Heart right ventricle (tissue), 16 donors: Measurements from ENCODE around the gene ARL15. TPM values are rescaled to one million over a fixed set of nuclear protein-coding genes. Genes with fewer than 3 reads are reported as not detected.
A peak's percentile ranks its signal among the peaks of the same experiment; 100 is the strongest.

Source experiments
- ATAC-seq, 8 donors: fragments of 200-7000 bp; cut with Tn5 transposase; one replicate each; pipeline ENCODE4 v1.9.1; 2020; ENCODE audit warnings: mild to moderate bottlenecking in 8 of 8, moderate library complexity in 8 of 8, moderate number of reproducible peaks in 1 of 8
- DNase-seq, 2 donors: peaks; one replicate each; pipeline ENCODE4 v3.0.0-alpha.2; 2020
- H3K27ac ChIP-seq, 10 donors: fragments of 200-600 bp; sonication (generic) in 2 of 10; one replicate each; pipeline versions ENCODE4 v1.5.0 to v1.8.0; 2020 to 2022; ENCODE audit warnings: mild to moderate bottlenecking in 3 of 10
- H3K27me3 ChIP-seq, 7 donors: fragments of 200-600 bp; one replicate each; pipeline ENCODE4 v1.8.0; 2021 to 2022; ENCODE audit warnings: mild to moderate bottlenecking in 2 of 7
- H3K36me3 ChIP-seq, 9 donors: fragments of 200-600 bp; sonication (generic) in 1 of 9; one replicate each; pipeline versions ENCODE4 v1.5.0 to v1.8.0; 2020 to 2022; ENCODE audit warnings: mild to moderate bottlenecking in 2 of 9
- H3K4me1 ChIP-seq, 9 donors: fragments of 200-600 bp; sonication (generic) in 1 of 9; one replicate each; pipeline versions ENCODE4 v1.5.0 to v1.8.0; 2020 to 2022; ENCODE audit warnings: mild to moderate bottlenecking in 4 of 9
- H3K4me3 ChIP-seq, 10 donors: fragments of 200-600 bp; sonication (generic) in 2 of 10; one replicate each; pipeline versions ENCODE4 v1.5.0 to v1.8.0; 2020 to 2022; ENCODE audit warnings: mild to moderate bottlenecking in 7 of 10, moderate library complexity in 2 of 10
- H3K9me3 ChIP-seq, 11 donors: fragments of 200-600 bp in 10 of 11; sonication (generic) in 2 of 11; one replicate each; pipeline versions ENCODE4 v1.5.0 to v1.8.0; 2013 to 2022; ENCODE audit warnings: mild to moderate bottlenecking in 2 of 11, control low read depth in 1 of 11, moderate library complexity in 1 of 11
- WGBS, 2 donors: extraction: QIAGEN DNeasy Blood & Tissue Kit; methylation state at CpG; one replicate each; pipeline ENCODE4 v1.1.7; 2013; ENCODE audit warnings: inconsistent platforms in 1 of 2; 5-methylcytosine and 5-hydroxymethylcytosine counted together
- intact Hi-C, 10 donors: fragments of 100-400 bp; cut with DNase I; formaldehyde crosslinking; loops; one replicate each; pipeline versions ENCODE4 v1.11.1 to v1.14.2; 2022
- polyA plus RNA-seq, 2 donors: library from polyadenylated mRNA; stranded (reverse); fragments of 200-250 nt; gene quantifications; one replicate each; pipeline ENCODE4 v1.2.3, GENCODE V29; 2013
- total RNA-seq, 10 donors: library from RNA; stranded (reverse); fragmentation: NEBNext Ultra II Directional in 3 of 10; extraction: Animal tissue kit (Norgen Biotek cat#: 25700) in 3 of 10; gene quantifications; one replicate each; pipeline versions ENCODE4 v1.2.1 to v1.2.4, GENCODE V29; 2021 to 2023
- TF ChIP-seq, protein P1 (sequence below), 9 donors: fragments of 200-600 bp; sonication (generic) in 2 of 9; IDR thresholded peaks; one replicate each; pipeline versions ENCODE4 v1.5.0 to v1.8.0; 2021 to 2022; ENCODE audit warnings: antibody characterized with exemption in 9 of 9, mild to moderate bottlenecking in 5 of 9, moderate library complexity in 1 of 9
- donor health status: Arrhythmogenic right ventricular cardiomyopathy.
- donor health status: ischemic (EF 13 %, LVEDD 7.1; RV severe dilation, severe dysfunction).
- donor health status: healthy with polysubstance abuse.
- donor health status: DM: no; HTN: yes; CAD: no.
- donor health status: DM: no; HTN: no; CAD: no.
- donor health status: ischemic (EF 25% LVEDD 6.9; RV normal size, moderate dysfunction).
- donor health status: ischemic (EF 25% LVEDD 5.7; RV mildly dilated, moderate dysfunction).
- donor health status: healthy.
- donor health status: DM: yes; HTN: yes; CAD: no.
- donor health status: Ischemic cardiomyopathy.
- donor health status: ischemic (EF 35%, LVEDD 5.7; RV mildly dilated, moderate dysfunction).
- donor health status: nonischemic (EF 11% LVEDD 7.7; RV severe dilation, severe dysfunction).
- donor health status: DM: yes; HTN: yes; CAD: no.
- donor health status: PGD.
- donor health status: ischemic (EF 29% LVEDD 5.4; RV normal size, mild dysfunction).
- donor health status: nonischemic (EF 23%, LVEDD 6.1; RV moderate dilation, normal function).

The ARL15 gene
- total and polyA plus RNA-seq, 12 donors, result 7.8 to 31.8 (median 26.9) TPM

DNA sequence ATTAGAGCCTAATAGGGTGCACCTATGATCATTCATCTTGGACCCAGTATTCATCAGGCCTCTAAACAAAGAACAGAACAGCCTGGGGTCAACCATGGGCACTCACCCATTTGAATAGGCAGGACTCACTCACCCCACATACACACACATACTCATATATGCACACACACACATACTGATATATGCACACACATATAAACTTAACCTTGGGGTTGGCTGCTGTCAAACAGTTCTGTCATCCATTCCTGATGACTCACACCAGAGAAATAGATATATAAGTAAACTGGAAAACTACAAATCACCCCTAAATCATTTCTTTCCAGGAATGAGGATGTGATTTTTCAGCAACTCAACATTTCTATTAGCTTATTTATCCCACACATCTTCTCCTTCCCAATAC lies 51.3 kb downstream of the ARL15 start:
- intact Hi-C loops, result loop anchor here in 4 of 10 donors (5.0 to 10.0 kb wide), 7 partner anchors 48 to 236 kb away; partner anchors contain the start of gene ARL15 (in 2 of the 4)
- no peak for DNase-seq
- ATAC-seq, result no peak
- Histone ChIP-seq H3K9me3 (no peaks in the 10 kb centered on the region), H3K27ac (no peak overlapping the region), H3K4me3 (no peak overlapping the region), H3K27me3 (no peaks in the 10 kb centered on the region), H3K36me3 (no peaks in the 10 kb centered on the region), H3K4me1 (peaks cover 0 to 61% (median 34%) of the 10 kb centered on the region in 9 donors)
- TF ChIP-seq, protein P1, sequence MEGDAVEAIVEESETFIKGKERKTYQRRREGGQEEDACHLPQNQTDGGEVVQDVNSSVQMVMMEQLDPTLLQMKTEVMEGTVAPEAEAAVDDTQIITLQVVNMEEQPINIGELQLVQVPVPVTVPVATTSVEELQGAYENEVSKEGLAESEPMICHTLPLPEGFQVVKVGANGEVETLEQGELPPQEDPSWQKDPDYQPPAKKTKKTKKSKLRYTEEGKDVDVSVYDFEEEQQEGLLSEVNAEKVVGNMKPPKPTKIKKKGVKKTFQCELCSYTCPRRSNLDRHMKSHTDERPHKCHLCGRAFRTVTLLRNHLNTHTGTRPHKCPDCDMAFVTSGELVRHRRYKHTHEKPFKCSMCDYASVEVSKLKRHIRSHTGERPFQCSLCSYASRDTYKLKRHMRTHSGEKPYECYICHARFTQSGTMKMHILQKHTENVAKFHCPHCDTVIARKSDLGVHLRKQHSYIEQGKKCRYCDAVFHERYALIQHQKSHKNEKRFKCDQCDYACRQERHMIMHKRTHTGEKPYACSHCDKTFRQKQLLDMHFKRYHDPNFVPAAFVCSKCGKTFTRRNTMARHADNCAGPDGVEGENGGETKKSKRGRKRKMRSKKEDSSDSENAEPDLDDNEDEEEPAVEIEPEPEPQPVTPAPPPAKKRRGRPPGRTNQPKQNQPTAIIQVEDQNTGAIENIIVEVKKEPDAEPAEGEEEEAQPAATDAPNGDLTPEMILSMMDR (IDR thresholded peaks at IDR 0.05), result no peak

DNA sequence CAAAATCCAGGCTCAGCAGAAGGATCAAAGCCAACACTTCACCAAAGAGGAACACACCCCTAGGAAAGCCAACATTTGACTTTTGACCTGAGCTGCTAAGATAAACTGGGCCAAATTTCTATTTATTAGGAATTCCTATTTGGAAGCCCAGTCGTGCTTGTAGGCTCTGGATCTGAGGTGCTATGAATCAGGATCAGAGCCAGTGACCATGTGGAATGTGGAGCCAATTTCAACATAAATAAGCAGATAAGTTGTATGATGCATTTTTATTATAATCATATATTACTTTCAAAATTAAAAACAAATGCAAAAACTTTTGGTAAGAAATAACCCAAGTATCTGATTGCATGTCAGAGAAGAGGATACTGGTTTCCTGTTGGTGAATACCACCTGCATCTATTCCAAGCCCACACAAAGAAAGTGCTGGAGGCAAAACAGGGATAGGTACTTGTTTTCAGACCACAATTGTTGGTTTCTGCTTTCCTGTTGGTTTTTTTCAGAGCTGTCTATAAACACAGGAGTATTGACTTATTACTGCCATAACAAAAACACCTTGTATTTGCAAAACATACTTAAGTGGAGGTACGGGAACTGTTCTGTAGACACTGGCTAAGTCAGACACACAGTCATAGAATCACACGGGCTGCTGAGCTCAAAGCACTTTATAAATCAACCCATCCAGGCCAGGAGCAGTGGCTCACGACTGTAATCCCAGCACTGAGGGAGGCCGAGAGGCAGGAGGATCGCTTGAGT lies 52.8 kb downstream of the ARL15 start:
- Histone ChIP-seq H3K27me3 (no peaks in the 10 kb centered on the region), H3K36me3 (no peaks in the 10 kb centered on the region), H3K27ac (peak overlapping the region in 2 of 10 donors; percentile 10 to 34), H3K4me1 (peaks cover 0 to 61% (median 39%) of the 10 kb centered on the region in 9 donors), H3K9me3 (no peaks in the 10 kb centered on the region), H3K4me3 (no peak overlapping the region)
- 85 to 91% methylated on average over 6 of the region's 6 CpGs for WGBS, 2 donors
- intact Hi-C loops, result loop anchor here in 4 of 10 donors (5.0 to 10.0 kb wide), 7 partner anchors 50 to 237 kb away; partner anchors contain the start of gene ARL15 (in 2 of the 4)
- ATAC-seq (no peak), DNase-seq (no peak)
- TF ChIP-seq, protein P1 (IDR thresholded peaks at IDR 0.05), result no peak

DNA sequence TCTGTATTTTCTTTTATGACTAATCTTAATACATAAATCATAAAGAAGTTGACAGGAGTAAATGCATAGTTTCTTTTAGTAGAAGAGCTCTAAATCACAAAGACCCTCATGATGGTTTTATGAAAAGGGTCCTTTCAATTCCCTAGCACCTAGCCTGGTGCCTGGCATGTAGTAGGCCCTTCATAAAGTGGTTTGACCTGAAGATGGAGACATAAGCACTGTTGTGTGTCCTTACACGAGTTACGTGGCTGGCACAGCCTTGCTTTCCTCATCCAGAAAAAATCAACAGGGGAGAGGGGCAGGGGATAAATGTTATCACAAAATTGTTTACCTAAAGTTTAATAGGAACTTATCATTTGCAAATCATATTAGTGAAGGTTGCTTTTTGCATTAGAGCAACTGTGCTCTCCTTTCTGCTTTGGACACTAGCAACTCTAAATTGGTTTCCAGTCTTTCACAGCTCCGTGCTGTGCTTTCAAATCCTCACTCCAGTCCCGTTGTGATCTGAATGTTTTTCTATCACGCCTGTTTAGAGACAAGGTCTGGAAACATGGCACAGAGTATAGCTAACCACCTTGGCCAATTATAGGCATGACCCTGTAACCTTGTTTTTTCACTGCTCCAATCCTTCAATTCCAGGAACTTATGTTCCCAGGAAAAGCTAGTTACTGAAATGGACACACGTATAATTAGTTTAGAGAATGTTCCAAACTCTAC lies 55.7 kb downstream of the ARL15 start:
- Histone ChIP-seq H3K27ac (peak overlapping the region; percentile 20 to 75 (median 65)), H3K27me3 (no peaks in the 10 kb centered on the region), H3K4me3 (peak overlapping the region in 9 of 10 donors; percentile 4 to 46 (median 25)), H3K9me3 (no peaks in the 10 kb centered on the region), H3K4me1 (peaks cover 0 to 82% (median 37%) of the 10 kb centered on the region in 9 donors), H3K36me3 (no peaks in the 10 kb centered on the region)
- 17 to 22% methylated on average over 6 of the region's 6 CpGs for WGBS, 2 donors
- DNase-seq (peak in 1 of 2 donors; percentile 30), ATAC-seq (peak; percentile 66 to 90 (median 86))
- TF ChIP-seq, protein P1 (IDR thresholded peaks at IDR 0.05), result peak; percentile 15 to 70 (median 49)
- intact Hi-C loops, result loop anchor here (1.0 to 10.0 kb wide), 12 partner anchors 53 to 240 kb away; partner anchors contain the start of gene ARL15 (in 7 of the 10)

DNA sequence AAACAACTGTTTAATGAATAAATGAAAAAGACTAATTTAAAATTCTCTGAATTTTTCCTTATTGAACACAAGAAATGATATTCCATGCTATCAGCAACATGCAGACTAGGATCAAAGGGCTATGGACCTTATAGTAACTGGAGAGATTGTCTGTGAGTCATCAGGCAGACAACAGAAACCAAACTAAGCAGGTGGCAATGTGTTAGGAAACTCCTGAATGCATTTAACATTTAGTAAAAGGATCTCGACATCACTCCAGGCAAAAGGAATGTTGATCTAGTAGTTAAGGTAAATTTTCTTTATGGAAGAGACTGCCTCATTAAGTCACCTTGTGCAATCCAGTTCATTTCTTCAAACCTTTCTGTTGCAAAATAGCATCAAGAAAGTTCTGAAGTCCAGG lies 58.4 kb downstream of the ARL15 start:
- TF ChIP-seq, protein P1 (IDR thresholded peaks at IDR 0.05), result no peak
- Histone ChIP-seq H3K27ac (peak overlapping the region in 1 of 10 donors; percentile 37), H3K4me1 (peaks cover 0 to 92% (median 40%) of the 10 kb centered on the region in 9 donors), H3K4me3 (no peak overlapping the region), H3K36me3 (no peaks in the 10 kb centered on the region), H3K27me3 (no peaks in the 10 kb centered on the region), H3K9me3 (no peaks in the 10 kb centered on the region)
- no peak for DNase-seq
- WGBS, 2 donors, result 77 to 78% methylated on average over 1 of the region's 1 CpG
- no peak for ATAC-seq
- intact Hi-C loops, result loop anchor here in 8 of 10 donors (2.0 to 10.0 kb wide), 7 partner anchors 39 to 243 kb away; partner anchors contain the start of gene ARL15 (in 3 of the 8)
